ENCODE results near the gene DACH1.

The DACH1 gene

DNA sequence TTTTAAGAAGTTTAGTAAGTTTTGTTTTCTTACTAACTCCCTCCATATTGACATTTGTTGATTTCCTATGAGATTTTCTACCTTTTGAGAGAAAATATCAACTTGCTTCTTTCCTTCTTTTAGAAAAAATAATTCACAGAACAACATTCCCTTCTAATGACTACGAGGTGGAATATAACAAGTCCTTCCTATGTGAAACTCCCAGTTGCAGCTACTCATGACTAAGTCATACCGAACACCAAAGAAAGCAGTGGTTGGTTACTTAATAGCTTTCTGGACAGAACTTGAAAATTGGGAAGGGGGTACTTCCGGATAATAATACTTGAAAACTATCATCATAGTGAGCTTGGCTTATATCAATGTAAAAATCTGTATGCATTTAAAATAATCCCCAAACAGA, 144.8 kb downstream of the DACH1 start:
- Histone ChIP-seq H3K9me3 (ENCODE audit: control insufficient read depth in 5 of 5, low read length in 5 of 5) (no peaks in the 10 kb centered on the region), H3K27me3 (ENCODE audit: control insufficient read depth in 5 of 5, insufficient read depth in 4 of 5, low read length in 5 of 5) (no peaks in the 10 kb centered on the region), H3K27ac (ENCODE audit: low read depth, low read length) (no peak overlapping the region), H3K4me1 (ENCODE audit: control insufficient read depth in 5 of 5, insufficient read depth in 5 of 5, low read length in 5 of 5) (peaks cover 0 to 3% (median 3%) of the 10 kb centered on the region in 5 donors), H3K36me3 (ENCODE audit: control insufficient read depth in 5 of 5, insufficient read depth in 5 of 5, low read length in 5 of 5) (no peaks in the 10 kb centered on the region), H3K9ac (ENCODE audit: low read length in 5 of 5) (no peak overlapping the region), H3K4me3 (ENCODE audit: low read depth in 1 of 5, low read length in 5 of 5) (no peak overlapping the region)

DNA sequence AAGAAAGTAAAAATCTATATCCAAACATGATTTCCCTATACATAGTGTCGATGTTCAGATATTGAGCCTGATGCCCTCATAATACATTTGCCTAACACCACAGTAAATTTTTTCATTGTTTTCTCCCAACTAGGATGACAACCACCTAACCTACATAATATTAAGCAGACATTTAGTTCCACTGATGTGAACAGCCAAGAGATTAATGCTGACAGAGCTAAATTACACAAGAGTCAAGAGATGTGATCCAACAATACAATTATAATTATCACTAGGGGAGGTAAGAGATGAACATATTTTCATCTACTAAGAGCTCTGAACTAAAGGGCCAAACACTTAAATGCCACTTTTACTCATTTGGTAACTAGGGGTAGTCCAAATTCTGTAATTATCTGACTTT, 145.9 kb downstream of the DACH1 start:
- Histone ChIP-seq H3K4me1 (ENCODE audit: control insufficient read depth in 5 of 5, insufficient read depth in 5 of 5, low read length in 5 of 5) (no peaks in the 10 kb centered on the region), H3K9ac (ENCODE audit: low read length in 5 of 5) (no peak overlapping the region), H3K4me3 (ENCODE audit: low read depth in 1 of 5, low read length in 5 of 5) (no peak overlapping the region), H3K27ac (ENCODE audit: low read depth, low read length) (no peak overlapping the region), H3K36me3 (ENCODE audit: control insufficient read depth in 5 of 5, insufficient read depth in 5 of 5, low read length in 5 of 5) (no peaks in the 10 kb centered on the region), H3K27me3 (ENCODE audit: control insufficient read depth in 5 of 5, insufficient read depth in 4 of 5, low read length in 5 of 5) (no peaks in the 10 kb centered on the region), H3K9me3 (ENCODE audit: control insufficient read depth in 5 of 5, low read length in 5 of 5) (no peaks in the 10 kb centered on the region)

DNA sequence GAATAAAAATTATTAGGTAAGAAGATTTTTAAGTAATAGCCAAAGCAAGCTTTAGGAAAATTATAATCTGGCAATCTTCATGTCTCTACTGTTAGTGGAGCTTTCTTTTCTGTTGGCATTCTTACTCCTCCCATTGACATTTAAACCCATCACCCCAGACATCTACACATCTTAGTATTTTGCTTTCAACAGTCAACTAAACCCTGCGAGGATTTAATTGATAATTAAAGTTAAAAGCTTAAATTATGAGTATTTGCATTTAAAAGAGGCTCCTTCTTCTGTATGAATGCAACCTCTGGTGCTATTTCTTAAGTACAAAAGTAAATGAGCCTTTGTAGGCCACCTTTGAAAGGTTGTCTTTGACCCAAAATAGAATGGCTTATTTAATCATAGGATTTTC, 148.1 kb downstream of the DACH1 start:
- Histone ChIP-seq H3K27me3 (ENCODE audit: control insufficient read depth in 5 of 5, insufficient read depth in 4 of 5, low read length in 5 of 5) (no peaks in the 10 kb centered on the region), H3K36me3 (ENCODE audit: control insufficient read depth in 5 of 5, insufficient read depth in 5 of 5, low read length in 5 of 5) (no peaks in the 10 kb centered on the region), H3K9me3 (ENCODE audit: control insufficient read depth in 5 of 5, low read length in 5 of 5) (no peaks in the 10 kb centered on the region), H3K4me1 (ENCODE audit: control insufficient read depth in 5 of 5, insufficient read depth in 5 of 5, low read length in 5 of 5) (no peaks in the 10 kb centered on the region), H3K9ac (ENCODE audit: low read length in 5 of 5) (no peak overlapping the region), H3K4me3 (ENCODE audit: low read depth in 1 of 5, low read length in 5 of 5) (no peak overlapping the region), H3K27ac (ENCODE audit: low read depth, low read length) (no peak overlapping the region)

DNA sequence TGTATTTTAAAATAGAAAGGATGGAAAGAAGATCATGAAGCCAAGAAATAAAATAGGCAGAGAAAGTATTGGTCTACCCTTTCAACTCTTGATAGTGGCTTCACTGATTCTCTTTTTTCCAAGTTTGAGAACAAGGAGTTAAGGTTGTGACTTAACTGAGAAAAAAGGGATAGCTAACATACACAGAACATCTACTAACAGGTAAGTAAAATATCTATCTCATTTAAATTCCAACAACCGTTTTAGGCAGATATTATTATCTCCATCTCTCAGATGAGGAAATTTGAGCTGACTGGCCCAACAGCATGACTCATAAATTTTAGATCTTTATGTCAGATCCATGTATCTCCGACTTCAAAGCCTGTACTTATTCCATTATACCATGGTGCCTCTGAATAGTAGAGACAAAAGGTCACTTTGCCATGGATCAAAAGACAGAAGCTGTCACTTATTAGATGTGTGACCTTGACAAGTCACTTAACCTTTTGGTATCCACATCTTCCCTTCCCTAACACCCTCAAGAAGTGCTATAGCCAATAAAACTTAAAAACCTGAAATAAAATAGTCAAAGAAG, 152.1 kb downstream of the DACH1 start:
- no peak overlapping the region for H3K27ac ChIP-seq (ENCODE audit: low read depth, low read length)
- no peak overlapping the region for H3K4me3 ChIP-seq (ENCODE audit: low read depth in 1 of 5, low read length in 5 of 5)
- H3K27me3 ChIP-seq (ENCODE audit: control insufficient read depth in 5 of 5, insufficient read depth in 4 of 5, low read length in 5 of 5): no peaks in the 10 kb centered on the region
- no peaks in the 10 kb centered on the region for H3K4me1 ChIP-seq (ENCODE audit: control insufficient read depth in 5 of 5, insufficient read depth in 5 of 5, low read length in 5 of 5)
- H3K36me3 ChIP-seq (ENCODE audit: control insufficient read depth in 5 of 5, insufficient read depth in 5 of 5, low read length in 5 of 5): no peaks in the 10 kb centered on the region
- no peaks in the 10 kb centered on the region for H3K9me3 ChIP-seq (ENCODE audit: control insufficient read depth in 5 of 5, low read length in 5 of 5)
- no peak overlapping the region for H3K9ac ChIP-seq (ENCODE audit: low read length in 5 of 5)

DNA sequence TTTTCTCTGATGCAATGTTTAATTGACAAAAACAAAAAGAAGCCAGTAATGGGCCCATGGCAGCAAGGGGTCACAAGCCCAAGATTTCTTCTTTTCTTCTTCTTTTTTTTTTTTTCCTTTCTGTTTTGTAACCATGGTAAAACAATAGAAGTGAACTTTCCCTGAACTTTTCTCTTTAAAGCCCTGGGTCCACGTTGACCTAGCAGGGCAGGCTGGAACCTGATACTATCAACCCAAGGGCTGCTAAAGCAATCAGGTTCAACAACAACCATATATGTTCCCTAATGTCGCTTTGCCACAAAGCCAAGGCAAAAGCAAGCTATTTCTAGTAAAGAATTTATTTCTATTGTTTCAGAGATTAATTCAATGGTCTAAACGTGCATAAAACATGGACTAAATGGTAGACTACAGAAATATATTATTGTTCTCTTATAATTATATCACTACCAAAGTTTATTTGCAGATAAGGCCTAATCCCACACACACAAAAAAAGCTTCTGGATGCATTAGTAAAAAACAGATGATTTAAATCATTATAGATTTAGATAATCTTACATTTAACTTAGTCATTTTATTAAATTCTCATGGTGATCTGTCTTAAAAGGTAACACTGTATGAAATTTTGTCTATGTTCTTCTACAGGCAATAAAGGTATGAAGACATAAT, 153.9 kb downstream of the DACH1 start:
- no peaks in the 10 kb centered on the region for H3K9me3 ChIP-seq (ENCODE audit: control insufficient read depth in 5 of 5, low read length in 5 of 5)
- no peaks in the 10 kb centered on the region for H3K36me3 ChIP-seq (ENCODE audit: control insufficient read depth in 5 of 5, insufficient read depth in 5 of 5, low read length in 5 of 5)
- no peak overlapping the region for H3K4me3 ChIP-seq (ENCODE audit: low read depth in 1 of 5, low read length in 5 of 5)
- H3K27me3 ChIP-seq (ENCODE audit: control insufficient read depth in 5 of 5, insufficient read depth in 4 of 5, low read length in 5 of 5): no peaks in the 10 kb centered on the region
- no peak overlapping the region for H3K27ac ChIP-seq (ENCODE audit: low read depth, low read length)
- H3K4me1 ChIP-seq (ENCODE audit: control insufficient read depth in 5 of 5, insufficient read depth in 5 of 5, low read length in 5 of 5): no peaks in the 10 kb centered on the region
- no peak overlapping the region for H3K9ac ChIP-seq (ENCODE audit: low read length in 5 of 5)

DNA sequence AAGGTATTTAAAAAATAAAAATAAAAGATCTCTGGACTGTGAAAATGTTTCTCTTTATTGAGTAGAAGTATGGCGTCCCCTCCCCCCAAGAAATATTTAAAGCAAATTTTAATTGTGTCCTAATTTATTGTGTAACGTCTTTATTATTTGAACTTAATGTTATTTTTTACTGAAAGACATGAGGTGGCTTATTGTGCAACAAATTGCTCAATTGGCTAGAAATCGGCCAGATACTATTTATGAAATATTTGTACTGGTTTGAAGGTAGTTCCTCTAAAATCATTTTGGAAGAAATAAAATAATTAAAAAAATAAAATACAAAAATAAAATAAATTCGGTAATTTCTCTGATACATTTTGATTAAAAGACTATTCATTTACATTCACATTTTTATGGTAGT, 162.3 kb downstream of the DACH1 start:
- no peaks in the 10 kb centered on the region for H3K36me3 ChIP-seq (ENCODE audit: control insufficient read depth in 5 of 5, insufficient read depth in 5 of 5, low read length in 5 of 5)
- no peaks in the 10 kb centered on the region for H3K27me3 ChIP-seq (ENCODE audit: control insufficient read depth in 5 of 5, insufficient read depth in 4 of 5, low read length in 5 of 5)
- H3K9ac ChIP-seq (ENCODE audit: low read length in 5 of 5): no peak overlapping the region
- no peak overlapping the region for H3K4me3 ChIP-seq (ENCODE audit: low read depth in 1 of 5, low read length in 5 of 5)
- H3K27ac ChIP-seq (ENCODE audit: low read depth, low read length): no peak overlapping the region
- H3K4me1 ChIP-seq (ENCODE audit: control insufficient read depth in 5 of 5, insufficient read depth in 5 of 5, low read length in 5 of 5): peaks cover 0 to 11% (median 3%) of the 10 kb centered on the region in 5 donors
- no peaks in the 10 kb centered on the region for H3K9me3 ChIP-seq (ENCODE audit: control insufficient read depth in 5 of 5, low read length in 5 of 5)

DNA sequence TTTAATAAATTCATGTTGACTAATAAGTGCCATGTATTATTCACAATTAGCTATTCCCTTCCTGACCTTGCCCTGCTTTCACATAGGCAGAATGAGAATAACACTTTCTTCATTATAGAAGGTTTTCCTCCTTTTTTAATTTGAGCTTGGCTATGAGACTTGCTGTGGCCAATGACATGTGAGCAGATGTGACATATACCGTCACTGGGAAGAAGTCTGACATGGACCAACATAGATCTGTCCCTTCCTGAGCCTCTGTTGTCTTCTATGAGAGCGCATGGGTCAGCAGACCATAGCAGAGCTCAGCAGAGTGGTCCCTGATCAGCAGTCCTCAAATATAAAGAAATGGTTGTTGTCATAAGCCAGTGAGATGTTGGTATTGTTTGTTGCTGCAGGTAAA, 163.9 kb downstream of the DACH1 start:
- no peak overlapping the region for H3K9ac ChIP-seq (ENCODE audit: low read length in 5 of 5)
- H3K27ac ChIP-seq (ENCODE audit: low read depth, low read length): no peak overlapping the region
- peaks cover 0 to 11% (median 3%) of the 10 kb centered on the region in 5 donors for H3K4me1 ChIP-seq (ENCODE audit: control insufficient read depth in 5 of 5, insufficient read depth in 5 of 5, low read length in 5 of 5)
- no peaks in the 10 kb centered on the region for H3K9me3 ChIP-seq (ENCODE audit: control insufficient read depth in 5 of 5, low read length in 5 of 5)
- H3K36me3 ChIP-seq (ENCODE audit: control insufficient read depth in 5 of 5, insufficient read depth in 5 of 5, low read length in 5 of 5): no peaks in the 10 kb centered on the region
- H3K27me3 ChIP-seq (ENCODE audit: control insufficient read depth in 5 of 5, insufficient read depth in 4 of 5, low read length in 5 of 5): no peaks in the 10 kb centered on the region
- H3K4me3 ChIP-seq (ENCODE audit: low read depth in 1 of 5, low read length in 5 of 5): no peak overlapping the region

DNA sequence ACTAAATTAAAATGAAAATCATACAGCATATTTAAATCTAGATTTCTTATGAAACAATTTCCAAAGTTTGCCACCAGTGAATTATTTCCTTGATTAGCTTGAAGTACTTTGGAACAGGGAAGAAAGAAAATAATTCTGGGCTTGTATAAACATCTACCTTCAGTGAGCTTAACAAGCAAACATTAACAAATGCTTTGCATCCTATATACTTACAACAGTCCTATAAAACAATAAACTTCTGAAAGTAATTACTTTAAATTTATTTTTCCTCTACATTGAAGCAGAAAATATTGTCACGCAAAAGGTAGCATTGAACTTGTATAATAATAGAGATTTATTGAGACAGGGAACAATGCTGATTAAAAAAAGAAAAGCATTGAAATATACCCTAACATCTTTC, 164.8 kb downstream of the DACH1 start:
- Histone ChIP-seq H3K4me1 (ENCODE audit: control insufficient read depth in 5 of 5, insufficient read depth in 5 of 5, low read length in 5 of 5) (peaks cover 0 to 11% (median 3%) of the 10 kb centered on the region in 5 donors), H3K27me3 (ENCODE audit: control insufficient read depth in 5 of 5, insufficient read depth in 4 of 5, low read length in 5 of 5) (no peaks in the 10 kb centered on the region), H3K4me3 (ENCODE audit: low read depth in 1 of 5, low read length in 5 of 5) (no peak overlapping the region), H3K9ac (ENCODE audit: low read length in 5 of 5) (no peak overlapping the region), H3K9me3 (ENCODE audit: control insufficient read depth in 5 of 5, low read length in 5 of 5) (no peaks in the 10 kb centered on the region), H3K36me3 (ENCODE audit: control insufficient read depth in 5 of 5, insufficient read depth in 5 of 5, low read length in 5 of 5) (no peaks in the 10 kb centered on the region), H3K27ac (ENCODE audit: low read depth, low read length) (no peak overlapping the region)

DNA sequence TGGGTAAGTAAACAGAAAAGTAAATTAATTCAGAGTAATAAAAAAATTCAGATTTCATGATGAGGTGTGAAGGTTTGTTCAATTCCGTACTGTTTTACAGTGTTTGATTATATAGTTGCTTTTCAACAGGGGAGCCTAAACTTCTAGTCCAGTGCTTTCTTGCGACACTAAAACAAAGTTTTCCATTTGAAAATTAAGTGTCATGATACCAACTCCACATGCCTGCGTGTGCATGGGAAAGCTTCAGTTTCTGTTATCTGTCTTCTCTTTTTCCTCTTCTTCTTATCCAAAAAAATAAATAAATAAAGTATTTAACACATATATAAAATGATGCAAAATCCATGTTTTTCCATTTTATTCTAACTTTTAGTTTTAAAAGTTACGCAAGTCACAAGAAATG, 165.3 kb downstream of the DACH1 start:
- no peaks in the 10 kb centered on the region for H3K36me3 ChIP-seq (ENCODE audit: control insufficient read depth in 5 of 5, insufficient read depth in 5 of 5, low read length in 5 of 5)
- H3K9ac ChIP-seq (ENCODE audit: low read length in 5 of 5): no peak overlapping the region
- no peaks in the 10 kb centered on the region for H3K27me3 ChIP-seq (ENCODE audit: control insufficient read depth in 5 of 5, insufficient read depth in 4 of 5, low read length in 5 of 5)
- H3K9me3 ChIP-seq (ENCODE audit: control insufficient read depth in 5 of 5, low read length in 5 of 5): no peaks in the 10 kb centered on the region
- H3K27ac ChIP-seq (ENCODE audit: low read depth, low read length): no peak overlapping the region
- no peak overlapping the region for H3K4me3 ChIP-seq (ENCODE audit: low read depth in 1 of 5, low read length in 5 of 5)
- peaks cover 0 to 11% (median 3%) of the 10 kb centered on the region in 5 donors for H3K4me1 ChIP-seq (ENCODE audit: control insufficient read depth in 5 of 5, insufficient read depth in 5 of 5, low read length in 5 of 5)

DNA sequence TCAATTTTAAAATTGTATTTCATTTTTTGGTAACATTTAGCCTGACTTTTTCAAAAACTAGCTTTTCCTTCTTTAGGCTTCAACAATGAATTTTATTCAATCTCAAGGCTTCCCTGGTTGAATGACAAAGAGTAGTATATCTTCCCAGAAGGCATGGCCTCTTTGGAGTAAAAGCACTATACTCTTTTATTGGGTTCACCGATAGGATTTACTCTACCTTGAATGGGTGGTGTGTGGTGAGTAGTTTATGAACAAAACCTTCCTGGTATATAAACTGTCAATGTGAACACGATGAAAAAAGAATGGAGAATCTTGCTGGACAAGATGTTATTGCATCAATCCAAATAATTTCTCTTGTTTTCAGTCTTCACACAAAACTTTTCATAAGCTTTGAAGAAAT, 167.7 kb downstream of the DACH1 start:
- Histone ChIP-seq H3K4me1 (ENCODE audit: control insufficient read depth in 5 of 5, insufficient read depth in 5 of 5, low read length in 5 of 5) (peaks cover 0 to 3% (median 1%) of the 10 kb centered on the region in 5 donors), H3K4me3 (ENCODE audit: low read depth in 1 of 5, low read length in 5 of 5) (no peak overlapping the region), H3K27me3 (ENCODE audit: control insufficient read depth in 5 of 5, insufficient read depth in 4 of 5, low read length in 5 of 5) (no peaks in the 10 kb centered on the region), H3K9me3 (ENCODE audit: control insufficient read depth in 5 of 5, low read length in 5 of 5) (no peaks in the 10 kb centered on the region), H3K27ac (ENCODE audit: low read depth, low read length) (no peak overlapping the region), H3K36me3 (ENCODE audit: control insufficient read depth in 5 of 5, insufficient read depth in 5 of 5, low read length in 5 of 5) (no peaks in the 10 kb centered on the region), H3K9ac (ENCODE audit: low read length in 5 of 5) (no peak overlapping the region)
